Measurements from ENCODE around the gene PNO1.
"Not testable (repeated sequence)": the region's sequence is repeated elsewhere in the genome, so short reads cannot be mapped to it uniquely, and the experiment has no call there.

Gene PNO1

DNA sequence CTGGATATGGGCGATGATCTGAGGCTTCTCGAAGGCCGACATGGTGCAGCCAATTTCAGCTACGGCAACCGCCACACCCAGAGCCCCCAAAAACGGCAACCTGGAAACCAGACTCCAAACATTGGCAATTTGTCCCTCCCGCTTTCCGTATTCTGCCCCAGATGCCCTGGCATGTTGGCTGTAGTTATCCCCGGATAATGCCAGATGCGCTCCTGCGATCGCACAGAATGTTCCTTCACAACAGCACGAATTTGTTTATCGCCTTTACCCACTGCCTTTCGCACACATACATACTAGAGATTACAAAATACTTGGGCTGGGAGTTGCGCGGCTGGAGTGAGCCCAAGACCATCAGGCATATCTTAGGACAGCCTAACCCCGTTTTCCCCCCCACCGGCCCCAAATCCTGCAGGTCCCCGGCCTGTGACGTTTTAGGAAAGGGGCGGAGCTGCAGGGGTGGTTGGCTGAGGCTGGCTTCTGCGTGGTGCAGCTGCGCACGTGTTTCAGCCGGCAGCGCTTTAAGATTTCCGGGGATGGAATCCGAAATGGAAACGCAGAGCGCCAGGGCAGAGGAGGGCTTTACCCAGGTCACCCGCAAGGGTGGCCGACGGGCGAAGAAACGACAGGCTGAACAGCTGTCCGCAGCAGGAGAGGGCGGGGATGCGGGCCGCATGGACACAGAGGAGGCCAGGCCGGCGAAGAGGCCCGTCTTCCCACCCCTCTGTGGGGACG, at the start of gene PNO1:
Gene PNO1, plus strand, starts transcription at position 487 of the 732 bp plus-strand sequence. Its CDS starts 47 bp downstream, at position 534.
- DNase-seq: peak; percentile 84

GRCh38 chr2:68108120-68108519, 49.6 kb upstream of the PNO1 start:
- no peak for DNase-seq

GRCh38 chr2:68110102-68110501, 47.6 kb upstream of the PNO1 start:
- no peak for DNase-seq

DNA sequence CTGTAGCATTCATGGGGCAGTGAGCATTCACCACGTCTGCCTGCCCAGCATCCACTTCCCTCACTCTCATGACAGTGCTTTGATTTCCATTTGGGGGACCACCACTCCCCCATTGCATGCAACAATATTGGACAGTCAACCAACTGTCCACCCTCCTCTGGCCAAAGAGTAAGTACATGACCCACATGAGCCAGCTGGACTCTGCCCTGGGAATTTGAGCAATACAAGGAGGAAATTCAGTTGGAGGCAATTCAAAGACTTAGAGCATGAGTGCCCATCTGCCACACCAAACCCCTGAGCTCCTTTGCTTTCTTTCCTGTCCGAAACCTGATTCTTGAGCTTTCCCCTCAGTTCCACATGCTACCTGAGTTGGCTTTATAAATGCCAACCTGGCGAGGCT, 41.7 kb upstream of the PNO1 start:
- DNase-seq: no peak

DNA sequence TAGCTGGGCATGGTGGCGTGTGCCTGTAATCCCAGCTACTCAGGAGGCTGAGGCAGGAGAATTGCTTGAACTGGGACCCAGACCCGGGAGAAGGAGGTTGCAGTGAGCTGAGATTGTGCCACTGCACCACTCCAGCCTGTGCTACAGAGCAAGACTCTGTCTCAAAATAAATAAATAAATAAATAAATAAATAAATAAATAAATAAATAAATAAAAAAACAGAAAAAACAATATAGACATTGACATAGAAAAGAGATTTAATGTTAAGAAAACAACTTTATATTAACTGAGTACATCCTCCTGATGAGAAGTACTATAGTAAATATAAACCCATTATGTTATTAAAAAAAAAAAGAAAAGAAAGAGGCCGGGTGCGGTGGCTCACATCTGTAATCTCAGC, 39.8 kb upstream of the PNO1 start:
- DNase-seq: not testable (repeated sequence)

DNA sequence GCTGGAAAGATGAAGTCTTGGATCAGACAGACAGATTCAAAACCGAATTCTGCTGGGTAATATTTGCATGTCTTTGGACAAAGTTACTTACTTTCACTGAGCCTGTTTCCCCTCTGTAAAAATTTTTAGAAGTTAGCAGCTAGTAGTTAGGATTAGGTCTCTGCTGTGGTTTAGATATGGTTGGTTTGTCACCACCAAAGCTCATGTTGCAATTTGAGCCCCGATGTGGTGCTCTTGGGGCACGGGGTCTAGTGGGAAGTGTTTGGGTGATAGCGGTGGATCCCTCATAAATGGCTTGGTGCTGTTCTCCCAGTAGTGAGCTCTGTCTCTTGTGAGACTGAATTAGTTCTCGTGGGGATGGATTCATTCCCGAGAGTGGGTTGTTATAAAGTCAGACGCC, 38.9 kb upstream of the PNO1 start:
- no peak for DNase-seq

DNA sequence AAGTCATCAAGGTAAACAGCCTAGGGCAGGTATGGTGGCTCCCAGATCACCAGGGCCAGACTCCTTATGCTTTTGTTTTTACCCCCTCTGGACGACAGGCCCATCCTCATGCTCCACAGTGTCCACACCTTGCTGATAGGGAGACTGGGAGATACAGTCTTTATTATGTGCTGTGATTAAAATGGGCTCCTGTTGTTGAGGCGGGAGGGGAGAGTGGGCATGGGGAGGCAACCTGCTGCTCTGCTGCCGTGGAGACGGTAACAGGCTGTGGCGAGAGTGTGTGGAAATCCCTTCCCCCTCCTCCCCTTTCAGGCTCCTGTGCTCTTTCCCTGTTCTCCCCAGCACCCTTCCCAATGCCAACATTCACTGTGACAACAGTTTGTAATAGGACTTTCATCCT, 38.2 kb upstream of the PNO1 start:
- DNase-seq: no peak

GRCh38 chr2:68121873-68122679, 35.6 kb upstream of the PNO1 start:
- peak; percentile 25 for DNase-seq

DNA sequence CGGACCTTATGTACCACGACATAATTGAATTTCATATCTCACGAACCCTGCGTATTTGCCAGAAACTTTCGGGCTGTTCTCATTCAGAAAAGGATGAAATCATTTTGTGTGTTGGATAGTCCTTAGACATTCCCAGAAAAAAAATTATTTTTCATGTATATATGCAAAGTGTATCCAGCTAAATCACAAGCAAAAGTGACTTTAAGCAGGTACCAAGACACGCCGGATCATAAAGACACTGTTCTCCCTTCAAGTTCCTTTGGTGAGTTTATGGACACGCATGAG, 35.1 kb upstream of the PNO1 start:
- no peak for DNase-seq

DNA sequence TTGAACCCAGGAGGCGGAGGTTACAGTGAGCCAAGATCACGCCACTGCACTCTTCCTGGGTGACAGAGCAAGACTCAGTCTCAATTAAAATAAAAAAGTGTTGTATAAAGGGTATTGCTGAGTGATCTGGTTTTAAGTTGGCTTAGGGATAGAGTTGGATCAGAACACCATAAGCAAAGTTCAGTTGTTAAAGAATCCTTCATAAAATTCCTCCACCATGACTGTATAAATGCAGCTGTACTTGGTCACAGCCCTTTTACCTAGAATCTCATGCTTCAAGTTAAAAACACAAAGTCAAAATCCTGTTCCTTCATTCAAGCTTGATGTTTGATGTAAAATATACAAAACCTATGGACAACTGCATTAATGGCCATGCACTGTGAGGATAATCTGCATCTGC, 33.4 kb upstream of the PNO1 start:
- no peak for DNase-seq

- no peak for DNase-seq
Measured at GRCh38 chr2:68125821-68126220, 31.9 kb upstream of the PNO1 start.

DNA sequence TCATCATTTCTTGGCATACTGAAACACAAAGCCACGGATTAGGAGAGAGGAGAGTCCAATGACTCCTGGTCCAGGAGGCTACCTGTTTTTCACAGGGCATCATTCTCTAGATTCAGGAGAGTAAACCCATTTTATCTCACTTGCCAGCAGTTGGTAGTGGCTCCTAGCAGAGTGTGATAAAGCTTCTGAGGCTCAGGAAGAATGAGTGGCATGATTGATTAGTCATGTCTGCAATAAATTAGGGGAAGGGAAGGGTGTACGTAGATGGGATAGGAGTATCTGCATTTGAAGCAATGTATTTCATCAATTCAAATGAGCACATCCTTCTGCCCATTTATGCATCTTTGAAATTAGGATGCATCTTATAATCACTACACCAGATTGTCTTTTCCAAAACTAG, 31.1 kb upstream of the PNO1 start:
- no peak for DNase-seq

GRCh38 chr2:68127358-68128242, 30.1 kb upstream of the PNO1 start:
- no peak for DNase-seq

DNA sequence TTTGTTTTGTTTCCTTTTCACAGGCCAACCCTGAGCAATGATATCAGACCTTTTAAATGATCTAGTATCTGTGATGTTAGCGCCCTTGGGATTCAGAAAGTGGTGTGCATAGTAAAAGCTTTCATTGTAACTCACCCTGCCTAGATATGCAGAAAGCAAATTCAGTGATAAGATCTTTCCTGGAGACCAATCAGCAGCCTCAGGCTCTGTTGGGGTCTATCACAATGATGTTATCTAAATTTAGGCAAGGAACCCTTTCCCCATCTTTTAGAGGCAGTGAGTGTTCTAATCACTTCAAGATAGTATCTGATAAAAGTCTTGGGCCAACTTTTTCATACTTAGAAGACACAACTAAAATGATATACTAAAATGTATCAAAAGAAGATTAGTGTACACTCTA, 23.6 kb upstream of the PNO1 start:
- no peak for DNase-seq

- DNase-seq: peak; percentile 5
Measured at GRCh38 chr2:68134554-68134953, 23.1 kb upstream of the PNO1 start.

- DNase-seq: no peak
Measured at GRCh38 chr2:68135448-68136320, 22.0 kb upstream of the PNO1 start.

- no peak for DNase-seq
Measured at GRCh38 chr2:68141875-68142274, 15.8 kb upstream of the PNO1 start.

DNA sequence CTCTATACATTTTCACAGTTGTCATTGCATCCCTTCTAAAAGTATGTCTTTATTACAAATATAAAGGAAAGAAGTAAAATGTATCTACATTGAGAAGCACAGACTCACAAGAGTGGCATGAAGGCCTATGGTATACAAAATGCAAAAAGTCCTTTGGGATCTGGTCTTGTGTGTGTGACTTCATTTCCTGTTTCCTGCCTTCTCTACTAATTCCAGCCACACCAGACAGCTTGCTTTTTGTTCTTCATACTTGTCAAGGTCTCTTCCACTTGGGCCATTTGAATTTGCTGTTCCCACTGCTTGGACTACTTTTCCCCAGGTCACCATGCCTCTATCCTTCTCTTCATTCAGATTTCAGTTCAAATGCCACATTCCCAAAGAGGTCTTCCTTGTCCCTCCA, 6.7 kb upstream of the PNO1 start:
- no peak for DNase-seq

GRCh38 chr2:68152681-68153347, 4.9 kb upstream of the PNO1 start:
- no peak for DNase-seq

GRCh38 chr2:68155618-68156017, 2.1 kb upstream of the PNO1 start:
- no peak for DNase-seq

DNA sequence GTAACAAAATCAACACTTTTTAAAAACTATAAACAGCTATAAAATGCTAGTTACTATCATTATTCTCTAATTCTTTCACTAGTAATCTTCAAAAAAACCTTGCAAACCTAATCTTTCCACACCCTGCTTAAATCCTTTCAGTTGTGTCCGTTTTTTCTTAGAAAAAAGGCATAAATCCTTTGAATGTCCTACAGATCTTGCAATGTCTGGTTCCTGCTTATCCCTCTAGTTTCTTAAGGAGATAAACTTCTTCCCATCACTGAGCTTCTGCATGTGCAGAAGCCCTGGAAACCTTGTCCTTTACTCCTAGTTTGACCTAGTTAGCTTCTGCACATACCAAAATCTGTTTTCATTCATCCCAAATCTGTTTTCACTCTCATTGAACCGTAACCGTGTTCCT, 1.3 kb upstream of the PNO1 start:
- no peak for DNase-seq

GRCh38 chr2:68157002-68157401, 686 bp upstream of the PNO1 start:
- DNase-seq: no peak

Measured in NCI-H510A (cell line).